Caco-2 (cell line): ENCODE results near the gene SLC25A3. TPM values are rescaled to one million over a fixed set of nuclear protein-coding genes. Genes with fewer than 3 reads are reported as not detected.
A peak's percentile ranks its signal among the peaks of the same experiment; 100 is the strongest.

Experiments used
- BruUV-seq: library from RNA; stranded (reverse); fragments of 400-500 nt; replicated peaks from 2 replicates; lab custom pipeline; 2021; lab: Mats Ljungman, UMichigan
- CTCF ChIA-PET: fragments of 300-600 bp; sonication (Branson Sonifier 250); formaldehyde crosslinking; loops from one replicate; lab custom pipeline; 2022; ENCODE audit warnings: antibody characterized with exemption; lab: Charles Lee
- POLR2A ChIA-PET: fragments of 300-600 bp; sonication (Branson Sonifier 250); formaldehyde crosslinking; loops from one replicate; lab custom pipeline; 2022; ENCODE audit warnings: antibody characterized with exemption; lab: Charles Lee
- DNase-seq, 2 experiments: peaks; one replicate each; pipeline versions ENCODE4 v3.0.0 to v3.0.0-alpha.2; 2020 to 2022
- H3K27me3 ChIP-seq: replicated peaks from 2 replicates; pipeline ENCODE4 v1.6.0; 2011; ENCODE audit warnings: low read length; ENCODE audit not compliant: control insufficient read depth, insufficient read depth
- H3K36me3 ChIP-seq: 2 replicates; pipeline ENCODE4 v1.5.1; 2011; ENCODE audit warnings: low read length; ENCODE audit not compliant: control insufficient read depth, insufficient read depth
- H3K4me1 ChIP-seq: fragments of 250-450 bp; sonication (Bioruptor Pico); 2 replicates; pipeline ENCODE4 v1.5.1; 2020; ENCODE audit warnings: mild to moderate bottlenecking
- H3K4me3 ChIP-seq: 2 replicates; pipeline ENCODE4 v1.5.1; 2011; ENCODE audit warnings: low read depth, mild to moderate bottlenecking, control low read depth, low read length
- H3K9me3 ChIP-seq: fragments of 250-450 bp; sonication (Bioruptor Pico); 2 replicates; pipeline ENCODE4 v1.5.1; 2020; ENCODE audit warnings: mild to moderate bottlenecking, moderate library complexity
- H3K27ac Mint-ChIP-seq: one replicate; pipeline ENCODE4 v1.8.0; 2022; ENCODE audit warnings: mixed read lengths; ENCODE audit not compliant: unreplicated experiment
- H3K27me3 Mint-ChIP-seq: one replicate; pipeline ENCODE4 v1.8.0; 2022; ENCODE audit warnings: mixed read lengths; ENCODE audit not compliant: insufficient read depth, unreplicated experiment
- H3K36me3 Mint-ChIP-seq: one replicate; pipeline ENCODE4 v1.8.0; 2022; ENCODE audit warnings: mild to moderate bottlenecking, mixed read lengths; ENCODE audit not compliant: insufficient read depth, unreplicated experiment
- H3K4me1 Mint-ChIP-seq: one replicate; pipeline ENCODE4 v1.8.0; 2022; ENCODE audit warnings: low read depth, mixed read lengths; ENCODE audit not compliant: unreplicated experiment
- H3K4me3 Mint-ChIP-seq: one replicate; pipeline ENCODE4 v1.8.0; 2022; ENCODE audit warnings: mild to moderate bottlenecking, moderate library complexity, mixed read lengths; ENCODE audit not compliant: unreplicated experiment
- H3K9me3 Mint-ChIP-seq: one replicate; pipeline ENCODE4 v1.8.0; 2022; ENCODE audit warnings: mixed read lengths; ENCODE audit not compliant: unreplicated experiment
- intact Hi-C: fragments of 100-400 bp; cut with micrococcal nuclease; formaldehyde crosslinking; loops from one replicate; pipeline ENCODE4 v1.10.0; 2022; ENCODE audit not compliant: unreplicated experiment
- total RNA-seq: library from RNA; stranded (reverse); gene quantifications from 2 replicates; pipeline ENCODE4 v1.2.3, GENCODE V29; 2022
- TF ChIP-seq, protein P1 (sequence below), 2 experiments: fragments of 200-600 bp in 1 of 2; IDR thresholded peaks; 1 replicate in 1 of 2; 2 replicates in 1 of 2; pipeline versions ENCODE4 v1.5.1 to v1.8.0; 2011 to 2022; ENCODE audit warnings: antibody characterized with exemption in 1 of 2, control low read depth in 1 of 2, inconsistent platforms in 1 of 2, low read depth in 1 of 2, low read length in 1 of 2, mild to moderate bottlenecking in 1 of 2, moderate library complexity in 1 of 2; ENCODE audit not compliant: insufficient read depth in 1 of 2, severe bottlenecking in 1 of 2, unreplicated experiment in 1 of 2

SLC25A3 gene
- total RNA-seq, 1 experiment from 2014 or later, result 888 TPM

DNA sequence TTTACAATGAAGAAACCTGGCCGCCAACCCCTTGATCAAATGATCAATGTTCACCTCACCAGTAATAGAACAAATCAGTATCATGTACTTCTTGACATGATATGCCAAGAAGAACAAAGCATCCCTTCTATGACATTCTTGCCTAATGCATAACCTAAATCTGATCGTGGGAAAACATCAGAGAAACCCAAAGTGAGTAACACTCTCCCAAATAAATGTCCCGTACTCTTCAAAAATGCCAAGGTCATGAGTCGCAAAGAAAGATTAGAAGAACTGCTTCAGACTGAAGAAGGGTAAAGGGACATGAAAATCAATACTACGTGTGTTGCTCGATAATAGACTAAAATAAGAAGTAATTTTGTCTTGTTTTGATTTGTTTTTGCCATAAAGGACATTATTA, 11.4 kb upstream of the SLC25A3 start:
- Histone ChIP-seq H3K36me3 (no peaks in the 10 kb centered on the region), H3K27me3 (no peaks in the 10 kb centered on the region), H3K4me1 (peaks cover 19% of the 10 kb centered on the region), H3K4me3 (no peak overlapping the region), H3K9me3 (no peaks in the 10 kb centered on the region)
- intact Hi-C loops, result no loop called here
- no peak overlapping the region for H3K4me3 Mint-ChIP-seq
- no peaks in the 10 kb centered on the region for H3K27me3 Mint-ChIP-seq
- H3K4me1 Mint-ChIP-seq, result peaks cover 14% of the 10 kb centered on the region
- DNase-seq, result no peak
- H3K27ac Mint-ChIP-seq, result no peak overlapping the region
- POLR2A ChIA-PET, result no interaction called here
- no TSS peak for BruUV-seq
- TF ChIP-seq, protein P1, sequence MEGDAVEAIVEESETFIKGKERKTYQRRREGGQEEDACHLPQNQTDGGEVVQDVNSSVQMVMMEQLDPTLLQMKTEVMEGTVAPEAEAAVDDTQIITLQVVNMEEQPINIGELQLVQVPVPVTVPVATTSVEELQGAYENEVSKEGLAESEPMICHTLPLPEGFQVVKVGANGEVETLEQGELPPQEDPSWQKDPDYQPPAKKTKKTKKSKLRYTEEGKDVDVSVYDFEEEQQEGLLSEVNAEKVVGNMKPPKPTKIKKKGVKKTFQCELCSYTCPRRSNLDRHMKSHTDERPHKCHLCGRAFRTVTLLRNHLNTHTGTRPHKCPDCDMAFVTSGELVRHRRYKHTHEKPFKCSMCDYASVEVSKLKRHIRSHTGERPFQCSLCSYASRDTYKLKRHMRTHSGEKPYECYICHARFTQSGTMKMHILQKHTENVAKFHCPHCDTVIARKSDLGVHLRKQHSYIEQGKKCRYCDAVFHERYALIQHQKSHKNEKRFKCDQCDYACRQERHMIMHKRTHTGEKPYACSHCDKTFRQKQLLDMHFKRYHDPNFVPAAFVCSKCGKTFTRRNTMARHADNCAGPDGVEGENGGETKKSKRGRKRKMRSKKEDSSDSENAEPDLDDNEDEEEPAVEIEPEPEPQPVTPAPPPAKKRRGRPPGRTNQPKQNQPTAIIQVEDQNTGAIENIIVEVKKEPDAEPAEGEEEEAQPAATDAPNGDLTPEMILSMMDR (IDR thresholded peaks at IDR 0.05; ENCODE audit: insufficient read depth in 1 of 2, low read depth in 1 of 2, low read length in 1 of 2, severe bottlenecking in 1 of 2, unreplicated experiment in 1 of 2), result no peak
- no peaks in the 10 kb centered on the region for H3K36me3 Mint-ChIP-seq
- CTCF ChIA-PET, result no interaction called here
- no peaks in the 10 kb centered on the region for H3K9me3 Mint-ChIP-seq

DNA sequence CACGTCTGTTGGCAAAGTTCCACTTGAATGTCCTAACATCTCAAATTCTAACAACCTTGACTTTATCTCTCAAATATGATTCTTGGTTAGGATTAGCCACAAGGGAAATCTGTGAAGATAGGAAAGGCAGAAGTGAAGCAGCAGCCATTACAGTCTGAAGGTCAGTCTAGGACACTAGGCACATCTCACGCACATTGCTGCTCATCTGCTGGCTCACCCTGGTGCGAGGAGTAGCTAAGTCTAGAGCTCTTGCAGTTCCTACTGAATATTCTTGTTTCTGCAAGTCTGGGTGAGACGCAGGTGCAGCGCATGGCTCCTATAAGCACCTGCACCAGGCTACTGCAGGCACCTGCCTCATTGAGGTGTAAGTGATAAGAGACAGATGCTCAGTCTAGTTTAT, 6.4 kb upstream of the SLC25A3 start:
- TF ChIP-seq, protein P1 (IDR thresholded peaks at IDR 0.05; ENCODE audit: insufficient read depth in 1 of 2, low read depth in 1 of 2, low read length in 1 of 2, severe bottlenecking in 1 of 2, unreplicated experiment in 1 of 2), result no peak
- H3K36me3 ChIP-seq, result no peaks in the 10 kb centered on the region
- Mint-ChIP-seq H3K4me3 (no peak overlapping the region), H3K9me3 (no peaks in the 10 kb centered on the region), H3K27me3 (no peaks in the 10 kb centered on the region), H3K4me1 (peaks cover 10% of the 10 kb centered on the region), H3K27ac (no peak overlapping the region), H3K36me3 (no peaks in the 10 kb centered on the region)
- DNase-seq, result no peak
- H3K4me1 ChIP-seq, result peaks cover 6% of the 10 kb centered on the region
- CTCF ChIA-PET, result no interaction called here
- H3K4me3 ChIP-seq, result no peak overlapping the region
- intact Hi-C loops, result no loop called here
- BruUV-seq, result no TSS peak
- H3K9me3 ChIP-seq, result no peaks in the 10 kb centered on the region
- POLR2A ChIA-PET, result no interaction called here
- no peaks in the 10 kb centered on the region for H3K27me3 ChIP-seq

DNA sequence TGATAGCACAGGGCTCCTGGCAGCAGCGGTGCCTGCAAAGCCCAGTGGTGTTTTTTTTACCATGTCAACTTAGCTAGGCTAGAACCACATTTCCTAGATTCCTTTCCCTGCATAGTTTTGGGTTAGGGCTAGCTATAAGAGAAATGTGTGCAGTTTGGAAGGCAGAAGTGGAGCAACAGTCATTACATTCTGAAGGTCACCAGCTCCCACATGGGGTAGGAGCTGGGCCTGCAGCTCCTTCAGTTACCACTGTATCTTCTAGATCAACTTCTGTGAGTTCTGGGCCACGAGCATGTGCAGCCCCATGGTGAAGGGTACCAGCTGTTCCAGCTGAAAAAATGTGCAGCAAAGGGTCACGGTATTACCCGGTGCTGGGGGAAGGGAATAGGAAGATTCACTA, 2.3 kb upstream of the SLC25A3 start:
- Mint-ChIP-seq H3K36me3 (peaks cover 34% of the 10 kb centered on the region), H3K4me1 (peaks cover 7% of the 10 kb centered on the region), H3K4me3 (peak overlapping the region; percentile 23), H3K27ac (peak overlapping the region; percentile 42), H3K27me3 (no peaks in the 10 kb centered on the region), H3K9me3 (no peaks in the 10 kb centered on the region)
- no peaks in the 10 kb centered on the region for H3K27me3 ChIP-seq
- POLR2A ChIA-PET, result interaction anchor here (0.7 kb wide), 1 partner anchor 76 kb away, joined by 3 read pairs; the partner anchor contains the start of gene TMPO
- TF ChIP-seq, protein P1 (IDR thresholded peaks at IDR 0.05; ENCODE audit: insufficient read depth in 1 of 2, low read depth in 1 of 2, low read length in 1 of 2, severe bottlenecking in 1 of 2, unreplicated experiment in 1 of 2), result peak; percentile 21 to 47
- no TSS peak for BruUV-seq
- CTCF ChIA-PET, result interaction anchor here (0.7 to 1.6 kb wide), 4 partner anchors 12 to 24 kb away, joined by 4 to 40 read pairs (median 4); no protein-coding TSS in a partner anchor
- H3K4me1 ChIP-seq, result peaks cover 17% of the 10 kb centered on the region
- H3K36me3 ChIP-seq, result no peaks in the 10 kb centered on the region
- DNase-seq, result peak; percentile 44 to 51
- intact Hi-C loops, result loop anchor here (1.0 kb wide), 1 partner anchor 58 kb away; no protein-coding TSS in a partner anchor
- no peak overlapping the region for H3K4me3 ChIP-seq
- H3K9me3 ChIP-seq, result no peaks in the 10 kb centered on the region
